ENCODE results near the gene SSR4.
A peak's percentile ranks its signal among the peaks of the same experiment; 100 is the strongest.
"Not testable (repeated sequence)": the region's sequence is repeated elsewhere in the genome, so short reads cannot be mapped to it uniquely, and the experiment has no call there.

SSR4 gene

DNA sequence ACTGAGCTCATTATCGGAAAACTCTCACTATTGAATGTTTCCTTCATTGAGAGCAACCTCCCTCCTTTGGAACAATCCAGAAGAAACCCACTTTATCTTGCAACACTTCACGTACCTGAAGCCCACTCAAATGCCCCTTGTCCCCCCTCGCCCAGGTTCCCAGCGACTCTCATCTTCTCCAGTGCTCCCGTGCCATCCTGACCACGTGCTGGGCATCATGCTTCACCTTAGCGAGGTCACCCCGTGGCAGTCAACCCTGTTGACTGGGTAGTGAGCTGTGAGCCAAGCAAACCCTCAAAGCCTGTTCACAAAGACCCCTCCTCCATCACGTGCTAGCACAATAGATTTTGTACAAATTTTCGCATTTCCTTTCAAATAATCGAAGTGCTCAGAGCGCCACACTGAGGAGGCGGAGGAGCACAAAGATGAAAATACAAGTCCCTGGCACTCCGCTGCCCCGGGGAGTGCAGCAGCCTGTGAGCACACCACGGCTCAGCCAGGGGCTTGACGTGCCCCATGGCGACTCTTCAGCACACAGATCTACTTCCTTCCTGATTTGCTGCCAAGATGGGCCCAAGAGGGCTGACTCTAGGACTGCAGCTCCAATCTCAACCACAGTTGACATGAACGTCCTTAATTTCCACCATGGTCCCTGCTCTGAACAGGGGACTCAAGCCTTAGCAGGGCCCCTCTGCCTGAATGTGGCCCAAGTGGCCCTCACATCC lies 20.3 kb downstream of the SSR4 start:
- TF ChIP-seq, protein P1, sequence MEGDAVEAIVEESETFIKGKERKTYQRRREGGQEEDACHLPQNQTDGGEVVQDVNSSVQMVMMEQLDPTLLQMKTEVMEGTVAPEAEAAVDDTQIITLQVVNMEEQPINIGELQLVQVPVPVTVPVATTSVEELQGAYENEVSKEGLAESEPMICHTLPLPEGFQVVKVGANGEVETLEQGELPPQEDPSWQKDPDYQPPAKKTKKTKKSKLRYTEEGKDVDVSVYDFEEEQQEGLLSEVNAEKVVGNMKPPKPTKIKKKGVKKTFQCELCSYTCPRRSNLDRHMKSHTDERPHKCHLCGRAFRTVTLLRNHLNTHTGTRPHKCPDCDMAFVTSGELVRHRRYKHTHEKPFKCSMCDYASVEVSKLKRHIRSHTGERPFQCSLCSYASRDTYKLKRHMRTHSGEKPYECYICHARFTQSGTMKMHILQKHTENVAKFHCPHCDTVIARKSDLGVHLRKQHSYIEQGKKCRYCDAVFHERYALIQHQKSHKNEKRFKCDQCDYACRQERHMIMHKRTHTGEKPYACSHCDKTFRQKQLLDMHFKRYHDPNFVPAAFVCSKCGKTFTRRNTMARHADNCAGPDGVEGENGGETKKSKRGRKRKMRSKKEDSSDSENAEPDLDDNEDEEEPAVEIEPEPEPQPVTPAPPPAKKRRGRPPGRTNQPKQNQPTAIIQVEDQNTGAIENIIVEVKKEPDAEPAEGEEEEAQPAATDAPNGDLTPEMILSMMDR (IDR thresholded peaks at IDR 0.05; ENCODE audit: low read depth, low read length): no peak
- in situ Hi-C loops (cut with HindIII; ENCODE audit: low sequenced_read_pairs): no loop called here
- H3K4me3 ChIP-seq (ENCODE audit: low read depth, low read length): no peak overlapping the region
- no peak for DNase-seq (ENCODE audit: low read depth, low spot score)

DNA sequence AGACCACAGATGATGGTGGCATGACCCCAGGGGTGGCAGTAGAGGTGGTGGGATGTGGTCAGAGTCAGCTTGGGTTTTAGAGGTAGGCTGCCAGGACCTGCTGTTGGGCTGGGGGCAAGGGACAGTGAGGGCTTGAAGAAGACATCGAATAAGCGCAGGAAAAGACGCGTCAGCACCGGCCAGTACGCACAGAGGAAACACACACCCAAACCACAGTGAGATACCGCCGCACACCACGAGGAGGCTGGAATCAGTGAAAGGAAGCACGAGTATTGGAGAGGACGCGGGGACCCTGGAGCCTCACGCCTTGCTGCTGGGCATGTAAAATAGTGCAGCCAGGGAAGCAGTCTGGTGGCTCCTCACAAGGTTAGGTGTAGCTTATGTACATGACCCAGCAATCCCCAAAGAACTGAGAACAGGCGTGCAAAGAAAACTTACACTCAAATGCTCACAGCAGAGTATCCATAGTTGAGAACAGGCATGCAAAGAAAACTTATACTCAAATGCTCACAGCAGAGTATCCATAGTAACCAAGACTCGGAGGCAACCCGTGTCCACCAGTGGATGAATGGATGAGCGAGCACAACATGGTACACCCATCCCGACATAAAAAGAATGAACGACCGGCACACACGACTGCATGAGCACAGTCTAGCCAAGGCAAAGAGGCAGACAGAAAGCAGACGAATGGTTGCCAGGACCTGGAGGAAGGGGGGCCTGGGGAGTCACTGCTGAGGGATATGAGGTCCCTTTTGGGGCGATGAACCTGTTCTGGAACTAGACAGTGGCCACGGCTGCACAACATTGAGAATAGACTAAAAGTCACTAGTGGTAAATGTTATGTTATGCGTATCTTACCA lies 22.6 kb downstream of the SSR4 start:
- DNase-seq (ENCODE audit: low read depth, low spot score): no peak
- in situ Hi-C loops (cut with HindIII; ENCODE audit: low sequenced_read_pairs): no loop called here
- TF ChIP-seq, protein P1 (IDR thresholded peaks at IDR 0.05; ENCODE audit: low read depth, low read length): no peak
- H3K4me3 ChIP-seq (ENCODE audit: low read depth, low read length): no peak overlapping the region

DNA sequence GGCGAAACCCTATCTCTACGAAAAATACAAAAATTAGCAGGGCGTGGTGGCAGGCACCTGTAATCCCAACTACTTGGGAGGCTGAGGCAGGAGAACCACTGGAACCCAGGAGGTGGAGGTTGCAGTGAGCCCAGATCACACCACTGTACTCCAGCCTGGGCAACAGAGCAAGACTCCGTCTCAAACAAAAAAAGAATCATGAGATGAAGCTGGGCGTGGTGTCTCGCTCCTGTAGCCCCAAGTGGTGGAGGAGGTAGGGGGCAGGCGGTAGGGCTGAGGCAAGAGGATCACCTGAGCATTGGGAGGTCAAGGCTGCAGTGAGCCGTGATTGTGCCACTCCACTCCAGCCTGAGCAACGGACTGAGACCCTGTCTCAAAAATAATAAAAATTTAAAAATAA lies 23.6 kb downstream of the SSR4 start:
- DNase-seq (ENCODE audit: low read depth, low spot score); in situ Hi-C loops (cut with HindIII; ENCODE audit: low sequenced_read_pairs); H3K4me3 ChIP-seq (ENCODE audit: low read depth, low read length): not testable (repeated sequence)

DNA sequence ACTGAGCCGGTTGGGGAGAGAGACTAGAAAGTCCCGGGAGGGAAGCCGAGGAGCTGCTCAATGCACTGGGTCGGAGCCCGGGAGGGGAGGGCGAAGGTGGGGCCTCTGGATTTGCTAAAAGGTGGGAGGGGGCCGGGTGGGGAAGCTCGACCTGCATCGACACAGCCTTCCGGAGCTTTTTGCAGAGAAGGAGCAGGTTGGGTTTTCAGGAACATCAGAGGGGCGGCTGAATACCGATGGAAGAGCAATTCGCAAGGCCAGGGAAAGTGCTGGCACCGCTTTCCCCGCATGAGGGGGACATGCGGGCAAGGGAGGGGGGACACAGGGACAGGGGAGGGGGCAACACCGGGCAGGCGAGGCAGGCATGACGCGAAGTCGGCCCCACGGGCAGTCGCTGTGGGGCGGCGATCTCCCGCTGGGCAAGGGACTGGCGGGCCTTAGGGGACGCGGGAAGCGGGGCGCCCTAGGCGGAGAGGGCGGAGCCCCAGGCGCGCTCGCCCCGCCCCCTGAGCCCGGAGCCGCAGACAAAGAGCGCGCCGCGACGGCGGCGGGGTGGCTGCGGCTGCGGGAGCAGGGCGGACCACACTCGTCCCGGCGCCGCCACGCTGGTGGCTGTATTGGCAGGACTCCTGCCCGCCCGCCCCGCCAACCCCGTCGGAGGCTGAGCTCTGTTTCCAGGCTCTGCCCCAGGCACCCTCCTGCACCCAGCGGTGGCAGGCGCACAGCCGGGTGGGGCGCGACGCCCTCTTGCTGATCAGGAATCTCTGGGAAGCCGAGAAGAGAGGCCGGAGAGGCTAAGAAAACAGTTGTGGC lies 24.3 kb downstream of the SSR4 start:
- peak overlapping the region; percentile 15 for H3K4me3 ChIP-seq (ENCODE audit: low read depth, low read length)
- no peak for DNase-seq (ENCODE audit: low read depth, low spot score)
- in situ Hi-C loops (cut with HindIII; ENCODE audit: low sequenced_read_pairs): no loop called here
- TF ChIP-seq, protein P1 (IDR thresholded peaks at IDR 0.05; ENCODE audit: low read depth, low read length): no peak

DNA sequence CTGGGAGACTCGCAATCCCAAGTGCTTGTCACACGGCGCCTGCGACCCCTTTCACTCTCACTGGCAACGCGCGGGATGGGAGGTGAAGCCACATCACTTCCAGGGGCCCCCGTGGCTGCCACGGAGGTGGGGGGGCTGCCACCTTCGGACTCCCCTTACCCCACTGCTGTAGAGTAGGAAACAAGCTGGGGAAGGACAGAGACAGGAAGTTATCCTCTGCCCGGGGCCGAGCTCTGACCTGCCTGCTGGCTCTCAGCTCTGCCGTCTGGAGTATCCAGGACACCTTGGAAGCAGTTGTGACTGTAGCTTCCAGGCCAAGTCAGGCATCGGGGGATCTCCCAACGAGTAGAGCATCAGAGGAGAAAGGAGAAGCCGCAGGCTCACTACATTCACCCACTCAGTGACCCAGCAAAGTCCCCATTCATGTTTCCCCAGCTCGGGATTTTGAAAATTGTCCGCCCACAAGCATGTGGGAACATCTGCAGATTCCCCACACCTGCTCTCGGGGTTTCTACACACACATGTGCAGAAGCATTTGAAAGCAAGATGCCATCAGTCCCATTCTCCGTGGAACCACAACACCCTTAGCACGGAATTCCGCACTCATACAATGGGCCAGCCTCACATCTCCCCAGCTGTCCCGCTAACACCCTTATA lies 25.0 kb downstream of the SSR4 start:
- peak overlapping the region; percentile 15 for H3K4me3 ChIP-seq (ENCODE audit: low read depth, low read length)
- TF ChIP-seq, protein P1 (IDR thresholded peaks at IDR 0.05; ENCODE audit: low read depth, low read length): no peak
- DNase-seq (ENCODE audit: low read depth, low spot score): no peak
- in situ Hi-C loops (cut with HindIII; ENCODE audit: low sequenced_read_pairs): no loop called here

DNA sequence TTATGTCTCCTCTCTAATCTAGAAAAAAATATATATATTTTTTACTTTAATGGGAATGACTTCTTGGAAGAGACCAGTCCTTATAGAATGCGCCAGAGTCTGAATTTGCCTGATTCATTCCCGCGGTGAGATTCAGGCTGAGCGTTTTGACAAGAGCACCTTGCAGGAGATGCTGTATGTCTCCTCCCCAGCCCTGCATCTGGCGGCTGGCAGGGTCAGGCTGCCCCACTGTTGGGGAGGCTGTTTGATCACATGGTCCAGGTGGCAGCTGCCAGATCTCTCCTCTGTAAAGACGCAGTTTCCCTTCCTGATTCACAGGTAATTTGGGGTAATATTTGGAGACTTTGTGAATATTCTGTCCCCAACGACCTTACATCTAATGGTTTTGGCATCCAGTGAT lies 26.1 kb downstream of the SSR4 start:
- no peak overlapping the region for H3K4me3 ChIP-seq (ENCODE audit: low read depth, low read length)
- TF ChIP-seq, protein P1 (IDR thresholded peaks at IDR 0.05; ENCODE audit: low read depth, low read length): no peak
- no peak for DNase-seq (ENCODE audit: low read depth, low spot score)
- in situ Hi-C loops (cut with HindIII; ENCODE audit: low sequenced_read_pairs): no loop called here
